Sigmoid colon (tissue), 7 donors: ENCODE results near the gene BAK1. TPM values are rescaled to one million over a fixed set of nuclear protein-coding genes. Genes with fewer than 3 reads are reported as not detected.

Experiments
- DNase-seq: peaks from one replicate; pipeline ENCODE4 v3.0.0-alpha.2; 2019
- H3K27ac ChIP-seq, 4 donors: fragments of 200-600 bp; sonication (generic); one replicate each; pipeline ENCODE4 v1.5.1; 2016 to 2019; ENCODE audit warnings: mild to moderate bottlenecking in 1 of 4
- H3K27me3 ChIP-seq, 3 donors: fragments of 200-600 bp; sonication (generic); one replicate each; pipeline ENCODE4 v1.5.1; 2019; ENCODE audit warnings: mild to moderate bottlenecking in 1 of 3
- H3K36me3 ChIP-seq, 4 donors: fragments of 200-600 bp; sonication (generic); one replicate each; pipeline ENCODE4 v1.5.1; 2016 to 2019
- H3K4me1 ChIP-seq, 4 donors: fragments of 200-600 bp; sonication (generic); one replicate each; pipeline ENCODE4 v1.5.1; 2017 to 2019
- H3K4me3 ChIP-seq, 4 donors: fragments of 200-600 bp; sonication (generic); one replicate each; pipeline ENCODE4 v1.5.1; 2017 to 2019; ENCODE audit warnings: mild to moderate bottlenecking in 2 of 4, moderate library complexity in 1 of 4
- H3K9me3 ChIP-seq, 4 donors: fragments of 200-600 bp in 3 of 4; sonication (generic) in 3 of 4; one replicate each; pipeline versions ENCODE4 v1.5.1 to v1.6.1; 2013 to 2019
- CTCF ChIP-seq, 4 experiments: fragments of 450-650 bp in 3 of 4; fragments of 200-600 bp in 1 of 4; IDR thresholded peaks; one replicate each; pipeline ENCODE4 v1.5.1; 2016 to 2019; ENCODE audit warnings: antibody characterized with exemption in 4 of 4, mild to moderate bottlenecking in 3 of 4, moderate library complexity in 2 of 4
- EP300 ChIP-seq, 4 donors: sonication (generic); formaldehyde crosslinking; IDR thresholded peaks; one replicate each; pipeline ENCODE4 v1.6.1; 2017; ENCODE audit warnings: antibody characterized with exemption in 4 of 4
- POLR2A ChIP-seq, 2 donors: fragments of 450-650 bp; IDR thresholded peaks; one replicate each; pipeline ENCODE4 v1.6.1; 2016; ENCODE audit warnings: antibody characterized with exemption in 2 of 2, mild to moderate bottlenecking in 2 of 2, moderate library complexity in 2 of 2
- POLR2AphosphoS5 ChIP-seq, 4 donors: sonication (generic); formaldehyde crosslinking; IDR thresholded peaks; one replicate each; pipeline ENCODE4 v1.6.1; 2017; ENCODE audit warnings: antibody characterized with exemption in 4 of 4
- WGBS, 2 donors: extraction: QIAGEN DNeasy Blood & Tissue Kit; methylation state at CpG; one replicate each; pipeline ENCODE4 v1.1.7; 2013; 5-methylcytosine and 5-hydroxymethylcytosine counted together
- intact Hi-C: fragments of 100-400 bp; cut with DNase I; formaldehyde crosslinking; loops from one replicate; pipeline ENCODE4 v1.15.1; 2023
- polyA plus RNA-seq, 3 donors: library from polyadenylated mRNA; stranded (reverse); fragments of 200-250 nt; gene quantifications; one replicate each; pipeline ENCODE4 v1.2.3, GENCODE V29; 2013
- total RNA-seq, 4 donors: library from RNA; depleted of rRNA; stranded (reverse); fragments of >200 nt; gene quantifications; one replicate each; pipeline ENCODE4 v1.1.0, GENCODE V29; 2016
- donor health status: healthy with polysubstance abuse.
- donor health status: Bipolar disorder and iron deficiency.
- donor health status: healthy.

BAK1 gene
- total and polyA plus RNA-seq, 7 donors: 8.9 to 160 (median 11.1) TPM

GRCh38 chr6:33613795-33614168, 33.7 kb upstream of the BAK1 start:
- 58 to 72% methylated on average over 10 of the region's 10 CpGs for WGBS, 2 donors
- intact Hi-C loops: no loop called here
- Histone ChIP-seq H3K27ac (peak overlapping the region; percentile 37 to 59 (median 57)), H3K4me3 (no peak overlapping the region), H3K4me1 (peaks cover 0 to 11% (median 0%) of the 10 kb centered on the region in 4 donors), H3K9me3 (no peaks in the 10 kb centered on the region), H3K27me3 (peaks cover 0 to 5% (median 0%) of the 10 kb centered on the region in 3 donors), H3K36me3 (no peaks in the 10 kb centered on the region)
- TF ChIP-seq POLR2AphosphoS5 (IDR thresholded peaks at IDR 0.05): no peak
- TF ChIP-seq EP300 (IDR thresholded peaks at IDR 0.05): no peak
- no peak for TF ChIP-seq CTCF (IDR thresholded peaks at IDR 0.05)
- TF ChIP-seq POLR2A (IDR thresholded peaks at IDR 0.05): no peak
- DNase-seq: peak; percentile 78

- no peak for DNase-seq
- no peak overlapping the region for H3K4me3 ChIP-seq
- TF ChIP-seq EP300 (IDR thresholded peaks at IDR 0.05): no peak
- TF ChIP-seq POLR2AphosphoS5 (IDR thresholded peaks at IDR 0.05): no peak
- TF ChIP-seq POLR2A (IDR thresholded peaks at IDR 0.05): no peak
- TF ChIP-seq CTCF (IDR thresholded peaks at IDR 0.05): no peak
- H3K9me3 ChIP-seq: no peaks in the 10 kb centered on the region
- no peaks in the 10 kb centered on the region for H3K36me3 ChIP-seq
- WGBS, 2 donors: 82 to 85% methylated on average over 8 of the region's 8 CpGs
- intact Hi-C loops: no loop called here
- H3K27me3 ChIP-seq: peaks cover 0 to 5% (median 0%) of the 10 kb centered on the region in 3 donors
- H3K4me1 ChIP-seq: peaks cover 0 to 16% (median 0%) of the 10 kb centered on the region in 4 donors
- H3K27ac ChIP-seq: peak overlapping the region; percentile 37 to 59 (median 52)
Observed at GRCh38 chr6:33613146-33613794, 33.2 kb upstream of the BAK1 start.

GRCh38 chr6:33610779-33611732, 31.0 kb upstream of the BAK1 start:
- Histone ChIP-seq H3K36me3 (no peaks in the 10 kb centered on the region), H3K27me3 (peaks cover 0 to 5% (median 0%) of the 10 kb centered on the region in 3 donors), H3K4me1 (peaks cover 0 to 17% (median 0%) of the 10 kb centered on the region in 4 donors), H3K27ac (peak overlapping the region; percentile 47 to 69 (median 58)), H3K4me3 (no peak overlapping the region), H3K9me3 (no peaks in the 10 kb centered on the region)
- DNase-seq: peak; percentile 77
- TF ChIP-seq POLR2AphosphoS5 (IDR thresholded peaks at IDR 0.05): peak in 1 of 4 donors; percentile 32
- no peak for TF ChIP-seq EP300 (IDR thresholded peaks at IDR 0.05)
- 55 to 80% methylated on average over 22 of the region's 22 CpGs for WGBS, 2 donors
- intact Hi-C loops: no loop called here

GRCh38 chr6:33610067-33610466, 30.0 kb upstream of the BAK1 start:
- no peak for TF ChIP-seq CTCF (IDR thresholded peaks at IDR 0.05)
- TF ChIP-seq EP300 (IDR thresholded peaks at IDR 0.05): no peak
- no peak for TF ChIP-seq POLR2A (IDR thresholded peaks at IDR 0.05)
- no peak for TF ChIP-seq POLR2AphosphoS5 (IDR thresholded peaks at IDR 0.05)
- intact Hi-C loops: no loop called here
- no peak for DNase-seq
- Histone ChIP-seq H3K27ac (peak overlapping the region; percentile 33 to 69 (median 56)), H3K4me3 (no peak overlapping the region), H3K36me3 (no peaks in the 10 kb centered on the region), H3K4me1 (peaks cover 0 to 17% (median 0%) of the 10 kb centered on the region in 4 donors), H3K27me3 (peaks cover 0 to 5% (median 0%) of the 10 kb centered on the region in 3 donors), H3K9me3 (no peaks in the 10 kb centered on the region)
- 70 to 74% methylated on average over 4 of the region's 4 CpGs for WGBS, 2 donors

- peak overlapping the region; percentile 33 to 69 (median 56) for H3K27ac ChIP-seq
- H3K9me3 ChIP-seq: peaks cover 0 to 5% (median 0%) of the 10 kb centered on the region in 4 donors
- DNase-seq: no peak
- no peak overlapping the region for H3K4me3 ChIP-seq
- TF ChIP-seq POLR2A (IDR thresholded peaks at IDR 0.05): no peak
- no peak for TF ChIP-seq CTCF (IDR thresholded peaks at IDR 0.05)
- TF ChIP-seq POLR2AphosphoS5 (IDR thresholded peaks at IDR 0.05): no peak
- TF ChIP-seq EP300 (IDR thresholded peaks at IDR 0.05): no peak
- 61 to 67% methylated on average over 6 of the region's 6 CpGs for WGBS, 2 donors
- intact Hi-C loops: no loop called here
- peaks cover 0 to 5% (median 0%) of the 10 kb centered on the region in 3 donors for H3K27me3 ChIP-seq
- H3K4me1 ChIP-seq: peaks cover 0 to 17% (median 0%) of the 10 kb centered on the region in 4 donors
- no peaks in the 10 kb centered on the region for H3K36me3 ChIP-seq
Observed at GRCh38 chr6:33609528-33609927, 29.5 kb upstream of the BAK1 start.
